OCI-LY3 (cell line): ENCODE measurements around the gene EIF4G3.

Experiments
- EZH2phosphoT487 ChIP-seq: fragments of 200-600 bp; shearing (Covaris generic); IDR thresholded peaks from 2 replicates; pipeline ENCODE4 v1.6.1; 2018; ENCODE audit warnings: antibody characterized with exemption, mixed run types, low read depth
- TF ChIP-seq, protein P1 (sequence below): fragments of 200-600, 300-600 bp; sonication (generic); IDR thresholded peaks from 2 replicates; pipeline ENCODE4 v1.5.1; 2014; ENCODE audit warnings: antibody characterized with exemption, low read length, low read depth

DNA sequence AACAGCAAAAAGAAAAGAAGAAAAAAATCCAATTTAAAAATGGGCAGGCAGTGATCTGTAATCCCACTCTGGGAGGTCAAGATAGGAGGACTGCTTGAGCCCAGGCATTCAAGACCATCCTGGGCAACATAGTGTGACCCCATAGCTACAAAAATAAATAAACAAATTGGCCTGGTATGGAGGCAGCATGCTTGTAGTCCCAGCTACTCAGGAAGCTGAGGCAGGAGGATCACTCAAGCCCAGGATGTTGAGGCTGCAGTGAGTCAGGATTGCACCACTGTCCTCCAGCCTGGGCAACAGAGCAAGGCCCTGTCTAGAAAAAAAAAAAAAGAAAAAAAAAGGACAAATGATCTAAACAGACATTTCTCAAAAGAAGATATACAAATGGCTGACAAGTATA, 99.6 kb downstream of the EIF4G3 start:
- TF ChIP-seq, protein P1, sequence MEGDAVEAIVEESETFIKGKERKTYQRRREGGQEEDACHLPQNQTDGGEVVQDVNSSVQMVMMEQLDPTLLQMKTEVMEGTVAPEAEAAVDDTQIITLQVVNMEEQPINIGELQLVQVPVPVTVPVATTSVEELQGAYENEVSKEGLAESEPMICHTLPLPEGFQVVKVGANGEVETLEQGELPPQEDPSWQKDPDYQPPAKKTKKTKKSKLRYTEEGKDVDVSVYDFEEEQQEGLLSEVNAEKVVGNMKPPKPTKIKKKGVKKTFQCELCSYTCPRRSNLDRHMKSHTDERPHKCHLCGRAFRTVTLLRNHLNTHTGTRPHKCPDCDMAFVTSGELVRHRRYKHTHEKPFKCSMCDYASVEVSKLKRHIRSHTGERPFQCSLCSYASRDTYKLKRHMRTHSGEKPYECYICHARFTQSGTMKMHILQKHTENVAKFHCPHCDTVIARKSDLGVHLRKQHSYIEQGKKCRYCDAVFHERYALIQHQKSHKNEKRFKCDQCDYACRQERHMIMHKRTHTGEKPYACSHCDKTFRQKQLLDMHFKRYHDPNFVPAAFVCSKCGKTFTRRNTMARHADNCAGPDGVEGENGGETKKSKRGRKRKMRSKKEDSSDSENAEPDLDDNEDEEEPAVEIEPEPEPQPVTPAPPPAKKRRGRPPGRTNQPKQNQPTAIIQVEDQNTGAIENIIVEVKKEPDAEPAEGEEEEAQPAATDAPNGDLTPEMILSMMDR: no peak
- TF ChIP-seq EZH2phosphoT487: no peak
